NT2/D1 (cell line): ENCODE measurements around the gene ITGA3.

ENCODE experiments used
- SUZ12 ChIP-seq: IDR thresholded peaks from 2 replicates; pipeline ENCODE4 v1.6.1; 2011; ENCODE audit not compliant: insufficient read length, insufficient read depth; ENCODE audit errors: extremely low read depth
- YY1 ChIP-seq: IDR thresholded peaks from 2 replicates; pipeline ENCODE4 v1.6.1; 2011; ENCODE audit not compliant: insufficient read length, insufficient read depth
- ZNF274 ChIP-seq: IDR thresholded peaks from 2 replicates; pipeline ENCODE4 v1.6.1; 2011; ENCODE audit warnings: mild to moderate bottlenecking, low read depth, low read length

DNA sequence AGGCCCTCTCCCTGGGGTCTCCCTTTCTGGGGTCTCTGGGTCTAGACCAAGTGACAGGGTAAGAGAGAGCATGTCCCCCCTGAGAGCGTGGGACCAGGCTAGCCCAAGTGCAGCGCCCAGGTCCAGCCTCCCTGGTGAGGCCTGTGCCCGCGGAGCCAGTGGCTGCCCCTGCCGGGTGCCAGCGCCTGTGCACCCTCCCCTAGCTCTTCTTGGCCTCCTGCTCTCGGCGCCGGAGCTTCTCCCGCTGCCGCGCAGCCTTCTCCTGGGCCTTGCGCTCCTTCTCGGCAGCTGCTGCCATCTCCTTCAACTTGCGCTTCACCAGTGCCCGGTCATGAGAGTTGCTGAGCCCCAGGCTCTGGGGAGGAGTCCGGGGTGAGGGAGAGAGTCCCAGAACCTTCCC, 56.8 kb downstream of the ITGA3 start:
- no peak for TF ChIP-seq YY1
- no peak for TF ChIP-seq ZNF274
- no peak for TF ChIP-seq SUZ12
